GM12891 (cell line): Measurements from ENCODE around the gene PPIP5K2.

Experiments
- PAX5 ChIP-seq: IDR thresholded peaks from 2 replicates; pipeline ENCODE4 v1.6.1; 2011; ENCODE audit warnings: low read length, moderate library complexity, mild to moderate bottlenecking; ENCODE audit not compliant: insufficient read depth, severe bottlenecking
- POLR2A ChIP-seq: IDR thresholded peaks from 2 replicates; pipeline ENCODE4 v1.6.1; 2011; ENCODE audit warnings: low read depth, low read length, control low read depth
- POLR2AphosphoS5 ChIP-seq: IDR thresholded peaks from 2 replicates; pipeline ENCODE4 v1.6.1; 2011; ENCODE audit warnings: low read depth, low read length, control low read depth
- POU2F2 ChIP-seq: IDR thresholded peaks from 2 replicates; pipeline ENCODE4 v1.6.1; 2011; ENCODE audit warnings: low read depth, mild to moderate bottlenecking, control low read depth, low read length, moderate library complexity
- SPI1 ChIP-seq: IDR thresholded peaks from 2 replicates; pipeline ENCODE4 v1.6.1; 2011; ENCODE audit warnings: low read depth, low read length, control low read depth
- TAF1 ChIP-seq: IDR thresholded peaks from 2 replicates; pipeline ENCODE4 v1.6.1; 2011; ENCODE audit warnings: low read depth, low read length, control low read depth

GRCh38 chr5:103256178-103256577 is 136.1 kb downstream of the PPIP5K2 start:
- TF ChIP-seq TAF1 (no peak), PAX5 (no peak), POLR2A (no peak), POLR2AphosphoS5 (no peak), SPI1 (no peak), POU2F2 (no peak)
